PC-9 (cell line): Measurements from ENCODE around the gene PSMB2. TPM values are rescaled to one million over a fixed set of nuclear protein-coding genes. Genes with fewer than 3 reads are reported as not detected.

Experiments used
- BruUV-seq: library from RNA; stranded (reverse); fragments of 400-500 nt; replicated peaks from 2 replicates; lab custom pipeline; 2021; lab: Mats Ljungman, UMichigan
- CTCF ChIA-PET: fragments of 300-600 bp; sonication (Branson Sonifier 250); formaldehyde crosslinking; loops from one replicate; lab custom pipeline; 2022; ENCODE audit warnings: antibody characterized with exemption; lab: Charles Lee
- POLR2A ChIA-PET: fragments of 300-600 bp; sonication (Branson Sonifier 250); formaldehyde crosslinking; loops from one replicate; lab custom pipeline; 2022; ENCODE audit warnings: antibody characterized with exemption; ENCODE audit not compliant: unreplicated experiment; lab: Charles Lee
- DNase-seq, 2 experiments: peaks; one replicate each; pipeline versions ENCODE4 v3.0.0 to v3.0.0-alpha.2; 2015 to 2022; ENCODE audit warnings: mixed read lengths in 1 of 2
- H2AFZ ChIP-seq: fragments of 200-600 bp; sonication (generic); 2 replicates; pipeline ENCODE4 v1.8.1; 2017; ENCODE audit warnings: antibody characterized with exemption
- H3F3A ChIP-seq: fragments of 200-600 bp; sonication (generic); 2 replicates; pipeline ENCODE4 v1.8.1; 2017; ENCODE audit warnings: antibody characterized with exemption, mild to moderate bottlenecking, low read depth; ENCODE audit not compliant: insufficient read depth
- H3K27ac ChIP-seq: fragments of 200-600 bp; sonication (generic); 2 replicates; pipeline ENCODE4 v1.6.1; 2016; ENCODE audit warnings: mixed run types
- H3K27me3 ChIP-seq: fragments of 200-600 bp; sonication (generic); 2 replicates; pipeline ENCODE4 v1.6.1; 2016; ENCODE audit warnings: low read depth, mixed run types; ENCODE audit not compliant: insufficient read depth
- H3K36me3 ChIP-seq: fragments of 200-600 bp; sonication (generic); 2 replicates; pipeline ENCODE4 v1.6.1; 2016; ENCODE audit warnings: low read depth, mixed run types
- H3K4me1 ChIP-seq: fragments of 200-600 bp; sonication (generic); replicated peaks from 2 replicates; pipeline ENCODE4 v1.6.1; 2016; ENCODE audit warnings: mixed run types; ENCODE audit not compliant: insufficient read depth
- H3K4me2 ChIP-seq: fragments of 200-600 bp; sonication (generic); 2 replicates; pipeline ENCODE4 v1.6.1; 2017; ENCODE audit warnings: mixed run types
- H3K4me3 ChIP-seq: fragments of 200-600 bp; sonication (generic); 2 replicates; pipeline ENCODE4 v1.6.1; 2016; ENCODE audit warnings: mixed run types
- H3K79me2 ChIP-seq: fragments of 200-600 bp; sonication (generic); 2 replicates; pipeline ENCODE4 v1.6.1; 2017; ENCODE audit warnings: low read depth, mixed run types
- H3K9me2 ChIP-seq: fragments of 200-600 bp; sonication (generic); 2 replicates; pipeline ENCODE4 v1.8.1; 2017; ENCODE audit warnings: mild to moderate bottlenecking; ENCODE audit not compliant: insufficient read depth
- H3K9me3 ChIP-seq: fragments of 200-600 bp; sonication (generic); 2 replicates; pipeline ENCODE4 v1.8.1; 2016; ENCODE audit warnings: low read depth; ENCODE audit not compliant: insufficient read depth
- H4K20me1 ChIP-seq: fragments of 200-600 bp; sonication (generic); 2 replicates; pipeline ENCODE4 v1.8.1; 2017; ENCODE audit not compliant: insufficient read depth
- CTCF ChIP-seq: fragments of 200-600 bp; sonication (generic); conservative IDR thresholded peaks from 2 replicates; pipeline ENCODE4 v1.6.1; 2017; ENCODE audit warnings: mixed run types, antibody characterized with exemption, mild to moderate bottlenecking, moderate library complexity
- EZH2 ChIP-seq: fragments of 200-600 bp; sonication (generic); IDR thresholded peaks from 2 replicates; pipeline ENCODE4 v1.8.0; 2017; ENCODE audit warnings: antibody characterized with exemption, low read depth
- intact Hi-C: fragments of 100-400 bp; cut with micrococcal nuclease; formaldehyde crosslinking; loops from one replicate; pipeline ENCODE4 v1.10.0; 2022; ENCODE audit not compliant: unreplicated experiment
- total RNA-seq: library from RNA; stranded (reverse); gene quantifications from 2 replicates; pipeline ENCODE4 v1.2.3, GENCODE V29; 2021

The PSMB2 gene
- total RNA-seq, 1 experiment from 2014 or later, result 206 TPM

- Histone ChIP-seq H2AFZ (no peak overlapping the region), H3K9me3 (no peaks in the 10 kb centered on the region), H3K27ac (no peak overlapping the region), H3K36me3 (no peaks in the 10 kb centered on the region), H3K27me3 (peaks cover 67% of the 10 kb centered on the region), H3K4me1 (no peaks in the 10 kb centered on the region), H3K79me2 (no peaks in the 10 kb centered on the region), H4K20me1 (no peaks in the 10 kb centered on the region), H3F3A (no peaks in the 10 kb centered on the region), H3K4me2 (no peak overlapping the region), H3K9me2 (no peaks in the 10 kb centered on the region), H3K4me3 (no peak overlapping the region)
- TF ChIP-seq CTCF, result no peak
- TF ChIP-seq EZH2, result no peak
- BruUV-seq, result no TSS peak
- DNase-seq, result no peak
- intact Hi-C loops, result no loop called here
- ChIA-PET CTCF (no interaction called here), POLR2A (no interaction called here)
Observed at GRCh38 chr1:35663434-35663833, 22.1 kb upstream of the PSMB2 start.

GRCh38 chr1:35661474-35661795, 20.1 kb upstream of the PSMB2 start:
- no peaks in the 10 kb centered on the region for H3K79me2 ChIP-seq
- no peak overlapping the region for H3K4me3 ChIP-seq
- no peaks in the 10 kb centered on the region for H4K20me1 ChIP-seq
- no TSS peak for BruUV-seq
- peaks cover 56% of the 10 kb centered on the region for H3K27me3 ChIP-seq
- no peak for DNase-seq
- H3K27ac ChIP-seq, result no peak overlapping the region
- no peak overlapping the region for H3K4me2 ChIP-seq
- H3K4me1 ChIP-seq, result no peaks in the 10 kb centered on the region
- intact Hi-C loops, result no loop called here
- H2AFZ ChIP-seq, result no peak overlapping the region
- no peaks in the 10 kb centered on the region for H3K9me2 ChIP-seq
- H3F3A ChIP-seq, result no peaks in the 10 kb centered on the region
- H3K36me3 ChIP-seq, result no peaks in the 10 kb centered on the region
- POLR2A ChIA-PET, result no interaction called here
- CTCF ChIA-PET, result no interaction called here
- TF ChIP-seq EZH2, result no peak
- TF ChIP-seq CTCF, result no peak
- no peaks in the 10 kb centered on the region for H3K9me3 ChIP-seq

- Histone ChIP-seq H3K4me3 (no peak overlapping the region), H3K79me2 (no peaks in the 10 kb centered on the region), H3K4me1 (no peaks in the 10 kb centered on the region), H3F3A (no peaks in the 10 kb centered on the region), H3K36me3 (no peaks in the 10 kb centered on the region), H4K20me1 (0 out of 2 replicates have a peak, but pooled peaks cover 1% of the 10 kb centered on the region), H3K9me2 (no peaks in the 10 kb centered on the region), H2AFZ (no peak overlapping the region), H3K27me3 (peaks cover 50% of the 10 kb centered on the region), H3K4me2 (no peak overlapping the region), H3K9me3 (no peaks in the 10 kb centered on the region), H3K27ac (no peak overlapping the region)
- no peak for DNase-seq
- POLR2A ChIA-PET, result no interaction called here
- TF ChIP-seq CTCF (no peak), EZH2 (no peak)
- CTCF ChIA-PET, result no interaction called here
- no TSS peak for BruUV-seq
- intact Hi-C loops, result no loop called here
Observed at GRCh38 chr1:35660581-35661473, 19.5 kb upstream of the PSMB2 start.
